Heart left ventricle (tissue), 16 donors: ENCODE results near the gene FXYD2. TPM values are rescaled to one million over a fixed set of nuclear protein-coding genes. Genes with fewer than 3 reads are reported as not detected.
A peak's percentile ranks its signal among the peaks of the same experiment; 100 is the strongest.

ENCODE experiments used
- ATAC-seq, 4 donors: fragments of 200-7000 bp; cut with Tn5 transposase; one replicate each; pipeline ENCODE4 v1.9.1; 2020 to 2022; ENCODE audit warnings: moderate library complexity in 4 of 4, mild to moderate bottlenecking in 3 of 4, moderate number of reproducible peaks in 1 of 4
- DNase-seq, 5 donors: peaks; one replicate each; pipeline ENCODE4 v3.0.0-alpha.2; 2020
- H3K27ac ChIP-seq, 12 donors: fragments of 200-600 bp; sonication (generic) in 4 of 12; one replicate each; pipeline versions ENCODE4 v1.5.0 to v1.8.0; 2016 to 2022; ENCODE audit warnings: mild to moderate bottlenecking in 2 of 12
- H3K27me3 ChIP-seq, 9 donors: fragments of 200-600 bp; sonication (generic) in 2 of 9; one replicate each; pipeline versions ENCODE4 v1.5.1 to v1.8.0; 2016 to 2022; ENCODE audit warnings: mild to moderate bottlenecking in 3 of 9
- H3K36me3 ChIP-seq, 9 donors: fragments of 200-600 bp; sonication (generic) in 2 of 9; one replicate each; pipeline versions ENCODE4 v1.5.0 to v1.8.0; 2018 to 2022; ENCODE audit warnings: mild to moderate bottlenecking in 2 of 9
- H3K4me1 ChIP-seq, 12 donors: fragments of 200-600 bp; sonication (generic) in 4 of 12; one replicate each; pipeline versions ENCODE4 v1.5.0 to v1.8.0; 2016 to 2022; ENCODE audit warnings: mild to moderate bottlenecking in 3 of 12
- H3K4me3 ChIP-seq, 12 donors: fragments of 200-600 bp; sonication (generic) in 4 of 12; one replicate each; pipeline versions ENCODE4 v1.5.0 to v1.8.0; 2017 to 2022; ENCODE audit warnings: mild to moderate bottlenecking in 9 of 12, moderate library complexity in 4 of 12
- H3K9me3 ChIP-seq, 12 donors: fragments of 200-600 bp; sonication (generic) in 4 of 12; one replicate each; pipeline versions ENCODE4 v1.5.0 to v1.8.0; 2016 to 2022; ENCODE audit warnings: mild to moderate bottlenecking in 1 of 12
- POLR2A ChIP-seq, 2 donors: fragments of 450-650 bp; IDR thresholded peaks; one replicate each; pipeline ENCODE4 v1.6.1; 2017; ENCODE audit warnings: antibody characterized with exemption in 2 of 2, mild to moderate bottlenecking in 2 of 2, moderate library complexity in 2 of 2
- WGBS, 4 donors: extraction: QIAGEN DNeasy Blood & Tissue Kit in 2 of 4; methylation state at CpG; one replicate each; pipeline versions ENCODE4 v1.1.5 to v1.1.7; 2013 to 2018; 5-methylcytosine and 5-hydroxymethylcytosine counted together
- intact Hi-C, 10 donors: fragments of 100-400 bp; cut with DNase I; formaldehyde crosslinking; loops; one replicate each; pipeline versions ENCODE4 v1.11.1 to v1.14.2; 2022
- polyA plus RNA-seq, 2 donors: library from polyadenylated mRNA; stranded (reverse); fragments of 200-250 nt; gene quantifications; one replicate each; pipeline ENCODE4 v1.2.3, GENCODE V29; 2013
- total RNA-seq, 9 donors: library from RNA; depleted of rRNA in 2 of 9; stranded (reverse); fragments of >200 nt in 2 of 9; fragmentation: NEBNext Ultra II Directional in 3 of 9; extraction: Animal tissue kit (Norgen Biotek cat#: 25700) in 3 of 9; gene quantifications; one replicate each; pipeline versions ENCODE4 v1.1.0 to v1.2.4, GENCODE V29; 2016 to 2023
- TF ChIP-seq, protein P1 (sequence below), 12 donors: fragments of 200-600 bp; sonication (generic) in 4 of 12; IDR thresholded peaks; one replicate each; pipeline versions ENCODE4 v1.5.0 to v1.8.0; 2018 to 2022; ENCODE audit warnings: antibody characterized with exemption in 12 of 12, mild to moderate bottlenecking in 5 of 12
- donor health status: ischemic (EF 13 %, LVEDD 7.1; RV severe dilation, severe dysfunction).
- donor health status: healthy with polysubstance abuse.
- donor health status: DM: no; HTN: yes; CAD: no.
- donor health status: DM: no; HTN: no; CAD: no.
- donor health status: ischemic (EF 25% LVEDD 6.9; RV normal size, moderate dysfunction).
- donor health status: ischemic (EF 25% LVEDD 5.7; RV mildly dilated, moderate dysfunction).
- donor health status: healthy.
- donor health status: DM: yes; HTN: yes; CAD: no.
- donor health status: ischemic (EF 35%, LVEDD 5.7; RV mildly dilated, moderate dysfunction).
- donor health status: nonischemic (EF 11% LVEDD 7.7; RV severe dilation, severe dysfunction).
- donor health status: DM: yes; HTN: yes; CAD: no.
- donor health status: PGD.
- donor health status: ischemic (EF 29% LVEDD 5.4; RV normal size, mild dysfunction).
- donor health status: nonischemic (EF 23%, LVEDD 6.1; RV moderate dilation, normal function).

FXYD2 gene
- total and polyA plus RNA-seq, 11 donors: 0.48 to 2.7 (median 1.8) TPM; not detected in 1

- no peaks in the 10 kb centered on the region for H3K9me3 ChIP-seq
- H3K36me3 ChIP-seq: no peaks in the 10 kb centered on the region
- no peak overlapping the region for H3K4me3 ChIP-seq
- peaks cover 2 to 68% (median 37%) of the 10 kb centered on the region in 12 donors for H3K4me1 ChIP-seq
- 84 to 96% (median 95%) methylated on average over 8 of the region's 8 CpGs for WGBS, 4 donors
- ATAC-seq (no peak), DNase-seq (peak; percentile 3 to 56 (median 14))
- H3K27me3 ChIP-seq: no peaks in the 10 kb centered on the region
- peak overlapping the region in 8 of 12 donors; percentile 6 to 91 (median 80) for H3K27ac ChIP-seq
- intact Hi-C loops: no loop called here
- TF ChIP-seq POLR2A (IDR thresholded peaks at IDR 0.05): no peak
- TF ChIP-seq, protein P1, sequence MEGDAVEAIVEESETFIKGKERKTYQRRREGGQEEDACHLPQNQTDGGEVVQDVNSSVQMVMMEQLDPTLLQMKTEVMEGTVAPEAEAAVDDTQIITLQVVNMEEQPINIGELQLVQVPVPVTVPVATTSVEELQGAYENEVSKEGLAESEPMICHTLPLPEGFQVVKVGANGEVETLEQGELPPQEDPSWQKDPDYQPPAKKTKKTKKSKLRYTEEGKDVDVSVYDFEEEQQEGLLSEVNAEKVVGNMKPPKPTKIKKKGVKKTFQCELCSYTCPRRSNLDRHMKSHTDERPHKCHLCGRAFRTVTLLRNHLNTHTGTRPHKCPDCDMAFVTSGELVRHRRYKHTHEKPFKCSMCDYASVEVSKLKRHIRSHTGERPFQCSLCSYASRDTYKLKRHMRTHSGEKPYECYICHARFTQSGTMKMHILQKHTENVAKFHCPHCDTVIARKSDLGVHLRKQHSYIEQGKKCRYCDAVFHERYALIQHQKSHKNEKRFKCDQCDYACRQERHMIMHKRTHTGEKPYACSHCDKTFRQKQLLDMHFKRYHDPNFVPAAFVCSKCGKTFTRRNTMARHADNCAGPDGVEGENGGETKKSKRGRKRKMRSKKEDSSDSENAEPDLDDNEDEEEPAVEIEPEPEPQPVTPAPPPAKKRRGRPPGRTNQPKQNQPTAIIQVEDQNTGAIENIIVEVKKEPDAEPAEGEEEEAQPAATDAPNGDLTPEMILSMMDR (IDR thresholded peaks at IDR 0.05): no peak
Measured at GRCh38 chr11:117825538-117826189, 1.1 kb upstream of the FXYD2 start.

GRCh38 chr11:117823946-117824420 lies 561 bp downstream of the FXYD2 start:
- peak overlapping the region; percentile 73 to 91 (median 78) for H3K27ac ChIP-seq
- intact Hi-C loops: loop anchor here in 2 of 10 donors (5.0 kb wide), 2 partner anchors 123 to 228 kb away; no protein-coding TSS in a partner anchor
- 42 to 58% (median 45%) methylated on average over 12 to 13 of the region's 13 CpGs for WGBS, 4 donors

DNA sequence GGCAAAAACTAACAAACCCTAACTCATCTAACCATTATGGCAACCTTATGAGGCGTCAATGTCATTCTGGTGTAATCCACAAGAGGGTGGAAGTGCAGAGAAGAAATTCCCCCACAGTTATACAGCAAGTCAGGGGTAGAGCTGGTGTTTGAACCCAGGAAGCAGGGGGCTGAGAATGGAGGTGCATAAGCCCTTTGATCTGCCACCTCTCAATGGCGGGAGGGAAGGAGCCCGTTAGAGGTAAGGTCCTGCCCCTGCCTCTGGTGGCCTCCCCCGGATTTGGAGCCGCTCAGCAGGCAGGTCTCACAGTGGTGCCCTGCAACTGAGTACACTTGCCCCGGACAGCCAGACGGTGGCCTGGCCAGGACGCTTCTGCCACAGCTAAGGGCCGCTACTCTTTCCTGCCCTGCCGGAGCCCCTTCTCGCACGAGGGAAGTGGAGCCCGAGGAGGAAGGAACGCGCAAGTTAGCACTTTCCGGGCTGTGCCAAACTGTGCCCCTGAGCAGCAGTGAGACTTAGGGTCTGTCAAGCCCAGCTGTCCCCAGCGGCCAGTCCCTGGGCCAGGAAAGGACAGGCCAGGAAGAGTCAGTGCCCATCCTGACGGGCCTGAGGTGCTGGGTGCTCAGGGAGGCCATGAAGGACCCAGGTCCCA lies 1.1 kb downstream of the FXYD2 start:
- Histone ChIP-seq H3K4me3 (no peak overlapping the region), H3K36me3 (no peaks in the 10 kb centered on the region), H3K4me1 (peaks cover 0 to 59% (median 35%) of the 10 kb centered on the region in 12 donors), H3K9me3 (no peaks in the 10 kb centered on the region), H3K27ac (peak overlapping the region; percentile 73 to 91 (median 78)), H3K27me3 (no peaks in the 10 kb centered on the region)
- intact Hi-C loops: loop anchor here in 2 of 10 donors (5.0 kb wide), 2 partner anchors 124 to 229 kb away; no protein-coding TSS in a partner anchor
- 52 to 95% (median 58%) methylated on average over 2 to 18 of the region's 18 CpGs for WGBS, 4 donors
- TF ChIP-seq POLR2A (IDR thresholded peaks at IDR 0.05): no peak
- TF ChIP-seq, protein P1 (IDR thresholded peaks at IDR 0.05): peak in 6 of 12 donors; percentile 8 to 35 (median 26)
- DNase-seq (peak; percentile 24 to 72 (median 49)), ATAC-seq (peak in 2 of 4 donors; percentile 2 to 3)

More at GRCh38 chr11:117823946-117824420, 561 bp downstream of the FXYD2 start:
- no peaks in the 10 kb centered on the region for H3K9me3 ChIP-seq
- no peaks in the 10 kb centered on the region for H3K27me3 ChIP-seq
- no peaks in the 10 kb centered on the region for H3K36me3 ChIP-seq
- H3K4me1 ChIP-seq: peaks cover 0 to 59% (median 38%) of the 10 kb centered on the region in 12 donors
- no peak overlapping the region for H3K4me3 ChIP-seq
- peak; percentile 82 to 90 (median 90) for DNase-seq
- no peak for TF ChIP-seq POLR2A (IDR thresholded peaks at IDR 0.05)
- TF ChIP-seq, protein P1 (IDR thresholded peaks at IDR 0.05): no peak
- ATAC-seq: peak; percentile 62 to 84 (median 78)
